ENCODE measurements around the gene ESR1. TPM values are rescaled to one million over a fixed set of nuclear protein-coding genes. Genes with fewer than 3 reads are reported as not detected.

The ESR1 gene
- total RNA-seq, 1 donor from 2014 or later, result not detected

- H3K4me1 Mint-ChIP-seq, result peaks cover 3% of the 10 kb centered on the region
- no peak overlapping the region for H3K27ac Mint-ChIP-seq
- Histone ChIP-seq H2AFZ (replicated peaks) (no peak overlapping the region), H4K20me1 (ENCODE audit: low read depth) (no peaks in the 10 kb centered on the region), H3K4me3 (no peak overlapping the region), H3K9ac (no peak overlapping the region), H3K27ac (no peak overlapping the region), H3K9me3 (ENCODE audit: low read depth) (no peaks in the 10 kb centered on the region), H3K36me3 (no peaks in the 10 kb centered on the region), H3K4me1 (no peaks in the 10 kb centered on the region), H3F3A (ENCODE audit: low read depth) (no peaks in the 10 kb centered on the region), H3K4me2 (no peak overlapping the region), H3K27me3 (no peaks in the 10 kb centered on the region), H3K79me2 (ENCODE audit: low read depth) (no peaks in the 10 kb centered on the region)
- no peak for TF ChIP-seq EZH2phosphoT487 (IDR thresholded peaks at IDR 0.05)
- no peak for TF ChIP-seq EZH2 (IDR thresholded peaks at IDR 0.05)
- TF ChIP-seq CTCF (IDR thresholded peaks at IDR 0.05), result no peak
- H3K9me3 Mint-ChIP-seq, result no peaks in the 10 kb centered on the region
- no peak overlapping the region for H3K4me3 Mint-ChIP-seq
- no peak for DNase-seq (ENCODE audit: low spot score)
- peaks cover 2% of the 10 kb centered on the region for H3K27me3 Mint-ChIP-seq (ENCODE audit: insufficient read depth, low read depth)
- peaks cover 2% of the 10 kb centered on the region for H3K36me3 Mint-ChIP-seq
Observed at GRCh38 chr6:152127432-152128165, 320.1 kb downstream of the ESR1 start.

- no peaks in the 10 kb centered on the region for H3F3A ChIP-seq (ENCODE audit: low read depth)
- H3K9me3 ChIP-seq (ENCODE audit: low read depth), result no peaks in the 10 kb centered on the region
- H2AFZ ChIP-seq (replicated peaks), result no peak overlapping the region
- Mint-ChIP-seq H3K27me3 (ENCODE audit: insufficient read depth, low read depth) (no peaks in the 10 kb centered on the region), H3K36me3 (peaks cover 2% of the 10 kb centered on the region), H3K27ac (no peak overlapping the region), H3K4me3 (no peak overlapping the region), H3K9me3 (no peaks in the 10 kb centered on the region), H3K4me1 (peaks cover 3% of the 10 kb centered on the region)
- H3K9ac ChIP-seq, result no peak overlapping the region
- no peaks in the 10 kb centered on the region for H4K20me1 ChIP-seq (ENCODE audit: low read depth)
- no peak overlapping the region for H3K4me3 ChIP-seq
- TF ChIP-seq EZH2 (IDR thresholded peaks at IDR 0.05) (no peak), CTCF (IDR thresholded peaks at IDR 0.05) (no peak), EZH2phosphoT487 (IDR thresholded peaks at IDR 0.05) (no peak)
- no peak overlapping the region for H3K27ac ChIP-seq
- H3K4me2 ChIP-seq, result no peak overlapping the region
- H3K79me2 ChIP-seq (ENCODE audit: low read depth), result no peaks in the 10 kb centered on the region
- no peaks in the 10 kb centered on the region for H3K4me1 ChIP-seq
- no peaks in the 10 kb centered on the region for H3K36me3 ChIP-seq
- H3K27me3 ChIP-seq, result no peaks in the 10 kb centered on the region
- no peak for DNase-seq (ENCODE audit: low spot score)
Observed at GRCh38 chr6:152129691-152130151, 322.2 kb downstream of the ESR1 start.

- Histone ChIP-seq H3K9me3 (ENCODE audit: low read depth) (no peaks in the 10 kb centered on the region), H3K27me3 (no peaks in the 10 kb centered on the region), H3K4me1 (no peaks in the 10 kb centered on the region), H3K36me3 (no peaks in the 10 kb centered on the region), H3K4me3 (no peak overlapping the region), H3F3A (ENCODE audit: low read depth) (no peaks in the 10 kb centered on the region), H3K79me2 (ENCODE audit: low read depth) (no peaks in the 10 kb centered on the region), H4K20me1 (ENCODE audit: low read depth) (no peaks in the 10 kb centered on the region), H3K27ac (no peak overlapping the region), H2AFZ (replicated peaks) (no peak overlapping the region), H3K9ac (no peak overlapping the region), H3K4me2 (no peak overlapping the region)
- TF ChIP-seq EZH2phosphoT487 (IDR thresholded peaks at IDR 0.05) (no peak), CTCF (IDR thresholded peaks at IDR 0.05) (no peak), EZH2 (IDR thresholded peaks at IDR 0.05) (no peak)
- Mint-ChIP-seq H3K4me3 (no peak overlapping the region), H3K4me1 (peaks cover 3% of the 10 kb centered on the region), H3K27ac (no peak overlapping the region), H3K9me3 (no peaks in the 10 kb centered on the region), H3K36me3 (peaks cover 3% of the 10 kb centered on the region), H3K27me3 (ENCODE audit: insufficient read depth, low read depth) (no peaks in the 10 kb centered on the region)
- no peak for DNase-seq (ENCODE audit: low spot score)
Observed at GRCh38 chr6:152130441-152130840, 323.0 kb downstream of the ESR1 start.
